BE2C (cell line): ENCODE results near the gene GTF3C1.

ENCODE experiments used
- DNase-seq: peaks from one replicate; pipeline ENCODE4 v3.0.0-alpha.2; 2020
- H3K27me3 ChIP-seq: fragments of 250-450 bp; sonication (Bioruptor Pico); 2 replicates; pipeline ENCODE4 v1.5.1; 2020; ENCODE audit warnings: mild to moderate bottlenecking
- H3K36me3 ChIP-seq: fragments of 250-450 bp; sonication (Bioruptor Pico); 2 replicates; pipeline ENCODE4 v1.5.1; 2020; ENCODE audit warnings: mild to moderate bottlenecking
- H3K4me1 ChIP-seq: fragments of 250-450 bp; sonication (Bioruptor Pico); 2 replicates; pipeline ENCODE4 v1.5.1; 2020
- H3K4me3 ChIP-seq: 2 replicates; pipeline ENCODE4 v1.5.1; 2011; ENCODE audit warnings: low read depth, low read length
- H3K9me3 ChIP-seq: fragments of 250-450 bp; sonication (Bioruptor Pico); 2 replicates; pipeline ENCODE4 v1.5.1; 2020
- CTCF ChIP-seq: IDR thresholded peaks from 2 replicates; pipeline ENCODE4 v1.5.1; 2012; ENCODE audit warnings: mild to moderate bottlenecking, low read depth, low read length

The GTF3C1 gene

GRCh38 chr16:27595475-27595874 lies 45.8 kb upstream of the GTF3C1 start:
- TF ChIP-seq CTCF, result no peak
- Histone ChIP-seq H3K4me3 (no peak overlapping the region), H3K36me3 (no peaks in the 10 kb centered on the region), H3K27me3 (no peaks in the 10 kb centered on the region), H3K9me3 (no peaks in the 10 kb centered on the region), H3K4me1 (no peaks in the 10 kb centered on the region)
- DNase-seq, result no peak

GRCh38 chr16:27591837-27592236 lies 42.1 kb upstream of the GTF3C1 start:
- Histone ChIP-seq H3K9me3 (no peaks in the 10 kb centered on the region), H3K4me1 (no peaks in the 10 kb centered on the region), H3K4me3 (no peak overlapping the region), H3K36me3 (no peaks in the 10 kb centered on the region), H3K27me3 (no peaks in the 10 kb centered on the region)
- no peak for DNase-seq
- TF ChIP-seq CTCF, result no peak

GRCh38 chr16:27588057-27588456 lies 38.3 kb upstream of the GTF3C1 start:
- Histone ChIP-seq H3K4me1 (no peaks in the 10 kb centered on the region), H3K36me3 (no peaks in the 10 kb centered on the region), H3K4me3 (no peak overlapping the region), H3K27me3 (no peaks in the 10 kb centered on the region), H3K9me3 (no peaks in the 10 kb centered on the region; the same call in 1 of the 2 replicates)
- DNase-seq, result no peak
- TF ChIP-seq CTCF, result no peak

- TF ChIP-seq CTCF, result no peak
- Histone ChIP-seq H3K36me3 (no peaks in the 10 kb centered on the region), H3K4me1 (no peaks in the 10 kb centered on the region), H3K4me3 (no peak overlapping the region), H3K27me3 (no peaks in the 10 kb centered on the region), H3K9me3 (no peaks in the 10 kb centered on the region; the same call in 1 of the 2 replicates)
- DNase-seq, result no peak
These were observed 37.0 kb upstream of the GTF3C1 start for GRCh38 chr16:27586711-27587110.

- H3K27me3 ChIP-seq, result no peaks in the 10 kb centered on the region
- DNase-seq, result no peak
- no peaks in the 10 kb centered on the region; the same call in 1 of the 2 replicates for H3K9me3 ChIP-seq
- H3K36me3 ChIP-seq, result no peaks in the 10 kb centered on the region
- no peak for TF ChIP-seq CTCF
- H3K4me3 ChIP-seq, result no peak overlapping the region
- H3K4me1 ChIP-seq, result no peaks in the 10 kb centered on the region
These were observed 35.5 kb upstream of the GTF3C1 start for GRCh38 chr16:27585200-27585599.

- TF ChIP-seq CTCF, result no peak
- no peaks in the 10 kb centered on the region for H3K27me3 ChIP-seq
- H3K9me3 ChIP-seq, result no peaks in the 10 kb centered on the region; the same call in 1 of the 2 replicates
- H3K4me1 ChIP-seq, result no peaks in the 10 kb centered on the region
- H3K36me3 ChIP-seq, result no peaks in the 10 kb centered on the region
- DNase-seq, result no peak
- H3K4me3 ChIP-seq, result no peak overlapping the region
These were observed 33.9 kb upstream of the GTF3C1 start for GRCh38 chr16:27583634-27584033.
